K562 (cell line): ENCODE results near the gene TEX38. TPM values are rescaled to one million over a fixed set of nuclear protein-coding genes. Genes with fewer than 3 reads are reported as not detected.

Source experiments
- ATAC-seq: fragments of 200-7000 bp; cut with Tn5 transposase; 3 replicates; pipeline ENCODE4 v1.9.1; 2020; ENCODE audit warnings: moderate library complexity
- BruUV-seq: library from RNA; stranded (reverse); fragments of 400-500 nt; replicated peaks from 2 replicates; lab custom pipeline; 2021; lab: Mats Ljungman, UMichigan
- CTCF ChIA-PET: fragments of 300-600 bp; formaldehyde crosslinking; extraction: SDS; loops from one replicate; lab custom pipeline; 2021; ENCODE audit warnings: low intra/inter-chr PET ratio; lab: Yijun Ruan, JAX
- POLR2A ChIA-PET: fragments of 300-600, 350-650 bp; sonication (Branson Sonifier 250); formaldehyde crosslinking; extraction: SDS; loops from one replicate; lab custom pipeline; 2021; ENCODE audit warnings: antibody characterized with exemption, inconsistent platforms; lab: Yijun Ruan, JAX
- DNase-seq, 4 experiments: peaks; one replicate each; pipeline versions ENCODE4 v3.0.0 to v3.0.0-alpha.2; 2011 to 2018; ENCODE audit warnings: low spot score in 3 of 4, mixed read lengths in 3 of 4; ENCODE audit errors: extremely low read depth in 1 of 4
- FAIRE-seq: peaks from 2 replicates; lab custom pipeline; 2011; peaks lifted over from hg19 to GRCh38; lab: Jason Lieb, UNC
- H2AFZ ChIP-seq: 2 replicates; pipeline ENCODE4 v1.6.0; 2011; ENCODE audit warnings: low read depth, low read length, control low read depth, inconsistent platforms
- H3K27ac ChIP-seq: fragments of 200-600 bp; 3 replicates; pipeline ENCODE4 v1.8.0; 2011; ENCODE audit warnings: low read depth, mild to moderate bottlenecking, control low read depth, inconsistent platforms, low read length, moderate library complexity, mixed read lengths; ENCODE audit errors: extremely low read depth
- H3K27me3 ChIP-seq, 2 experiments: fragments of 300-600 bp in 1 of 2; 2 replicates in 1 of 2; 3 replicates in 1 of 2; pipeline versions ENCODE4 v1.6.0 to v1.8.0; 2011; ENCODE audit warnings: inconsistent platforms in 2 of 2, low read length in 2 of 2, mild to moderate bottlenecking in 1 of 2, mixed read lengths in 1 of 2, moderate library complexity in 1 of 2; ENCODE audit not compliant: control insufficient read depth in 2 of 2, insufficient read depth in 2 of 2
- H3K36me3 ChIP-seq: fragments of 300-600 bp; 3 replicates; pipeline ENCODE4 v1.8.0; 2011; ENCODE audit warnings: mild to moderate bottlenecking, low read length, inconsistent platforms; ENCODE audit not compliant: control insufficient read depth, insufficient read depth
- H3K4me1 ChIP-seq, 2 experiments: fragments of 200-600 bp in 1 of 2; replicated peaks in 1 of 2; 2 replicates in 1 of 2; 3 replicates in 1 of 2; pipeline versions ENCODE4 v1.5.1 to v1.8.0; 2011; ENCODE audit warnings: inconsistent platforms in 2 of 2, low read length in 2 of 2, mild to moderate bottlenecking in 1 of 2, mixed read lengths in 1 of 2, moderate library complexity in 1 of 2; ENCODE audit not compliant: control insufficient read depth in 2 of 2, insufficient read depth in 2 of 2
- H3K4me2 ChIP-seq: 2 replicates; pipeline ENCODE4 v1.6.1; 2011; ENCODE audit warnings: low read length, control low read depth, inconsistent platforms, mixed read lengths; ENCODE audit not compliant: insufficient read depth
- H3K4me3 ChIP-seq: fragments of 200-600 bp; sonication (generic), shearing (Covaris generic); 2 replicates; pipeline ENCODE4 v1.5.1; 2016; ENCODE audit warnings: control low read depth, inconsistent platforms
- H3K79me2 ChIP-seq: fragments of 200-600 bp; 3 replicates; pipeline ENCODE4 v1.8.0; 2011; ENCODE audit warnings: low read length, inconsistent platforms; ENCODE audit not compliant: control insufficient read depth, insufficient read depth
- H3K9ac ChIP-seq, 2 experiments: 2 replicates each; pipeline versions ENCODE4 v1.6.0 to v1.6.1; 2011; ENCODE audit warnings: low read depth in 2 of 2, low read length in 2 of 2, control low read depth in 1 of 2, inconsistent platforms in 1 of 2, mild to moderate bottlenecking in 1 of 2, mixed read lengths in 1 of 2; ENCODE audit not compliant: insufficient read depth in 1 of 2
- H3K9me1 ChIP-seq: one replicate; pipeline ENCODE4 v1.6.0; 2011; ENCODE audit warnings: inconsistent platforms, mild to moderate bottlenecking, low read length, moderate library complexity; ENCODE audit not compliant: control insufficient read depth, insufficient read depth
- H3K9me3 ChIP-seq: replicated peaks from 2 replicates; pipeline ENCODE4 v1.5.1; 2011; ENCODE audit warnings: low read depth, low read length, inconsistent platforms; ENCODE audit not compliant: control insufficient read depth, insufficient read depth
- H4K20me1 ChIP-seq: replicated peaks from 2 replicates; pipeline ENCODE4 v1.6.1; 2011; ENCODE audit warnings: low read length, inconsistent platforms, mixed read lengths; ENCODE audit not compliant: control insufficient read depth, insufficient read depth
- CBX8 ChIP-seq: fragments of 200-600 bp; sonication (generic); IDR thresholded peaks from 2 replicates; pipeline ENCODE4 v1.6.1; 2012; ENCODE audit warnings: borderline replicate concordance, mixed run types, low read depth, mild to moderate bottlenecking, moderate library complexity, mixed read lengths, low read length, control low read depth, inconsistent platforms; ENCODE audit not compliant: poor library complexity, severe bottlenecking; ENCODE audit errors: extremely low read depth
- DNMT1 ChIP-seq: fragments of 450-650 bp; IDR thresholded peaks from 2 replicates; pipeline ENCODE4 v1.6.1; 2016; ENCODE audit warnings: antibody characterized with exemption, mild to moderate bottlenecking
- EGR1 ChIP-seq: fragments of 450-650 bp; conservative IDR thresholded peaks from 2 replicates; pipeline ENCODE4 v1.6.1; 2017; ENCODE audit warnings: mild to moderate bottlenecking
- EZH2 ChIP-seq: IDR thresholded peaks from 2 replicates; pipeline ENCODE4 v1.6.1; 2012; ENCODE audit warnings: low read depth, mild to moderate bottlenecking, inconsistent platforms, low read length, borderline replicate concordance
- GTF2E2 ChIP-seq: fragments of 200-800 bp; sonication (Bioruptor generic); IDR thresholded peaks from 2 replicates; pipeline ENCODE4 v1.6.1; 2016; ENCODE audit warnings: missing genetic modification characterization, missing compliant biosample characterization
- HMG20A ChIP-seq: fragments of 450-650 bp; formaldehyde crosslinking; conservative IDR thresholded peaks from 2 replicates; pipeline ENCODE4 v1.4.0; 2020; ENCODE audit warnings: mild to moderate bottlenecking, mixed read lengths
- KDM2B ChIP-seq: fragments of 250-450 bp; sonication (Bioruptor Pico); IDR thresholded peaks from 2 replicates; pipeline ENCODE4 v1.8.0; 2021; ENCODE audit warnings: mild to moderate bottlenecking, moderate library complexity
- LEF1 ChIP-seq: fragments of 450-650 bp; IDR thresholded peaks from 2 replicates; pipeline ENCODE4 v1.6.1; 2016; ENCODE audit warnings: mild to moderate bottlenecking
- MAFG ChIP-seq: fragments of 450-650 bp; conservative IDR thresholded peaks from 2 replicates; pipeline ENCODE4 v1.6.1; 2016; ENCODE audit warnings: missing genetic modification characterization, missing compliant biosample characterization
- MEF2A ChIP-seq: IDR thresholded peaks from 2 replicates; pipeline ENCODE4 v1.6.1; 2011; ENCODE audit warnings: low read depth, mild to moderate bottlenecking, low read length, moderate library complexity; ENCODE audit not compliant: control insufficient read depth
- PHF20 ChIP-seq: fragments of 450-650 bp; IDR thresholded peaks from 2 replicates; pipeline ENCODE4 v1.6.1; 2018; ENCODE audit not compliant: partially characterized antibody
- PHF8 ChIP-seq: fragments of 200-600 bp; sonication (generic); IDR thresholded peaks from 2 replicates; pipeline ENCODE4 v1.6.1; 2012; ENCODE audit warnings: mixed run types, mild to moderate bottlenecking, inconsistent platforms, low read length, moderate library complexity, borderline replicate concordance
- PTTG1 ChIP-seq: fragments of 450-650 bp; IDR thresholded peaks from 2 replicates; pipeline ENCODE4 v1.6.1; 2016; ENCODE audit warnings: low read depth, mild to moderate bottlenecking, missing genetic modification characterization, missing compliant biosample characterization
- SIRT6 ChIP-seq: IDR thresholded peaks from one replicate; pipeline ENCODE4 v1.6.1; 2012; ENCODE audit warnings: low read depth, mild to moderate bottlenecking, control low read depth, inconsistent platforms, low read length, moderate library complexity
- YY1 ChIP-seq, 3 experiments: IDR thresholded peaks; 2 replicates each; pipeline ENCODE4 v1.6.1; 2011; ENCODE audit warnings: low read length in 2 of 3, mild to moderate bottlenecking in 2 of 3, moderate library complexity in 2 of 3, borderline replicate concordance in 1 of 3, control low read depth in 1 of 3, low read depth in 1 of 3; ENCODE audit not compliant: insufficient read depth in 3 of 3, insufficient replicate concordance in 2 of 3, control insufficient read depth in 1 of 3, insufficient read length in 1 of 3; ENCODE audit errors: extremely low read depth in 1 of 3
- ZBTB1 ChIP-seq: sonication (generic); formaldehyde crosslinking; IDR thresholded peaks from 2 replicates; pipeline ENCODE4 v1.8.1; 2023; ENCODE audit warnings: missing genetic modification reagents, low read depth, mild to moderate bottlenecking, borderline replicate concordance
- ZFP1 ChIP-seq: fragments of 450-650 bp; formaldehyde crosslinking; IDR thresholded peaks from 2 replicates; pipeline ENCODE4 v1.4.0; 2020; ENCODE audit warnings: mild to moderate bottlenecking, mixed read lengths
- ZNF217 ChIP-seq: sonication (generic); formaldehyde crosslinking; IDR thresholded peaks from 2 replicates; pipeline ENCODE4 v1.8.0; 2022; ENCODE audit warnings: mild to moderate bottlenecking, missing genetic modification reagents
- WGBS: fragments of 100-300 bp; shearing (Covaris generic); methylation state at CpG from one replicate; pipeline ENCODE4 v1.1.6; 2016; ENCODE audit warnings: low coverage, mixed read lengths; ENCODE audit not compliant: insufficient coverage; ENCODE audit errors: missing lambda C conversion rate; 5-methylcytosine and 5-hydroxymethylcytosine counted together
- in situ Hi-C: fragments of 300-500 bp; cut with MboI; formaldehyde crosslinking; loops from 4 replicates; pipeline ENCODE4 v1.15.0; 2018; ENCODE audit warnings: inconsistent platforms, mixed read lengths
- intact Hi-C: fragments of 100-400 bp; cut with micrococcal nuclease; formaldehyde crosslinking; loops from 2 replicates; pipeline ENCODE4 v1.14.2; 2022
- polyA plus RNA-seq, 8 experiments: library from polyadenylated mRNA; depleted of rRNA in 4 of 8; stranded (reverse) in 5 of 8; unstranded in 3 of 8; fragments of >200 nt; fragmentation: Nextera tagmentation in 2 of 8; fragmentation: Illumina TruSeq in 1 of 8; extraction: Ambion mirVana in 2 of 8; extraction: Trizol in 1 of 8; gene quantifications; 2 replicates each; pipeline versions ENCODE4 v1.2.1 to v1.2.3, GENCODE V29; 2011 to 2014; ENCODE audit warnings: inconsistent platforms in 1 of 8, missing spikeins in 1 of 8
- total RNA-seq, 7 experiments: library from RNA; depleted of rRNA in 6 of 7; stranded (reverse); fragments of >200 nt in 6 of 7; fragmentation: Illumina TruSeq in 2 of 7; extraction: Trizol in 2 of 7; gene quantifications; 2 replicates each; pipeline versions ENCODE4 v1.2.1 to v1.2.3, GENCODE V29; 2011 to 2021; ENCODE audit warnings: low replicate concordance in 1 of 7
- TF ChIP-seq, protein P1 (sequence below): fragments of 450-650 bp; formaldehyde crosslinking; IDR thresholded peaks from 2 replicates; pipeline ENCODE4 v1.4.0; 2020; ENCODE audit warnings: mild to moderate bottlenecking, moderate library complexity

TEX38 gene
- total and polyA plus RNA-seq, 9 of the 15 experiments (the other 6 are each of a cell fraction or from before 2014, with no cell fraction given): not detected

GRCh38 chr1:46682064-46682463 is 10.4 kb downstream of the TEX38 start:
- CTCF ChIA-PET: no interaction called here
- intact Hi-C loops (no loop called here), in situ Hi-C loops (no loop called here)
- no peak overlapping the region for H3K9ac ChIP-seq
- H3K4me1 ChIP-seq: no peaks in the 10 kb centered on the region
- no TSS peak for BruUV-seq
- 50% methylated on average over 1 of the region's 1 CpG for WGBS
- H3K27ac ChIP-seq: no peak overlapping the region
- H3K9me1 ChIP-seq: no peaks in the 10 kb centered on the region
- no peaks in the 10 kb centered on the region for H3K79me2 ChIP-seq
- H3K9me3 ChIP-seq: no peaks in the 10 kb centered on the region
- no peak for FAIRE-seq
- no peaks in the 10 kb centered on the region for H3K27me3 ChIP-seq
- POLR2A ChIA-PET: interaction anchor here (1.6 kb wide), 1 partner anchor 14 kb away, joined by 6 read pairs; the partner anchor contains the start of gene ATPAF1
- no peak overlapping the region for H3K4me3 ChIP-seq
- DNase-seq: no peak
- H3K4me2 ChIP-seq: no peak overlapping the region
- ATAC-seq: no peak
- H4K20me1 ChIP-seq: no peaks in the 10 kb centered on the region
- H2AFZ ChIP-seq: no peak overlapping the region
- H3K36me3 ChIP-seq: peaks cover 94% of the 10 kb centered on the region
- TF ChIP-seq ZFP1 (no peak), EZH2 (no peak), DNMT1 (no peak), PHF20 (no peak), MAFG (tag) (no peak), KDM2B (CRISPR knock-in tag) (no peak), GTF2E2 (tag) (no peak), CBX8 (no peak), PTTG1 (tag) (no peak), ZNF217 (CRISPR knock-in tag) (no peak), SIRT6 (no peak), EGR1 (no peak), MEF2A (no peak), LEF1 (no peak), YY1 (IDR thresholded peaks at IDR 0.05; ENCODE audit: borderline replicate concordance in 1 of 3, control insufficient read depth in 1 of 3, extremely low read depth in 1 of 3, insufficient read depth in 3 of 3, insufficient read length in 1 of 3, insufficient replicate concordance in 2 of 3, low read depth in 1 of 3, low read length in 2 of 3) (no peak), HMG20A (no peak), ZBTB1 (no peak), PHF8 (no peak)
- TF ChIP-seq, protein P1, sequence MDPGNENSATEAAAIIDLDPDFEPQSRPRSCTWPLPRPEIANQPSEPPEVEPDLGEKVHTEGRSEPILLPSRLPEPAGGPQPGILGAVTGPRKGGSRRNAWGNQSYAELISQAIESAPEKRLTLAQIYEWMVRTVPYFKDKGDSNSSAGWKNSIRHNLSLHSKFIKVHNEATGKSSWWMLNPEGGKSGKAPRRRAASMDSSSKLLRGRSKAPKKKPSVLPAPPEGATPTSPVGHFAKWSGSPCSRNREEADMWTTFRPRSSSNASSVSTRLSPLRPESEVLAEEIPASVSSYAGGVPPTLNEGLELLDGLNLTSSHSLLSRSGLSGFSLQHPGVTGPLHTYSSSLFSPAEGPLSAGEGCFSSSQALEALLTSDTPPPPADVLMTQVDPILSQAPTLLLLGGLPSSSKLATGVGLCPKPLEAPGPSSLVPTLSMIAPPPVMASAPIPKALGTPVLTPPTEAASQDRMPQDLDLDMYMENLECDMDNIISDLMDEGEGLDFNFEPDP (CRISPR knock-in tag): no peak
